ENCODE results near the gene MEPE. TPM values are rescaled to one million over a fixed set of nuclear protein-coding genes. Genes with fewer than 3 reads are reported as not detected.

The MEPE gene
- polyA plus RNA-seq, 1 donor from 2014 or later: not detected

GRCh38 chr4:87785731-87786509, 46.8 kb upstream of the MEPE start:
- Histone ChIP-seq H3F3A (ENCODE audit: insufficient read depth, low read length, poor library complexity, severe bottlenecking) (no peaks in the 10 kb centered on the region), H4K20me1 (ENCODE audit: insufficient read depth) (no peaks in the 10 kb centered on the region), H2AFZ (ENCODE audit: low read depth, low read length) (no peak overlapping the region), H3K36me3 (ENCODE audit: insufficient read depth, low read length) (no peaks in the 10 kb centered on the region), H3K9me2 (ENCODE audit: insufficient read depth, low read length) (no peaks in the 10 kb centered on the region), H3K9me3 (ENCODE audit: low read length) (no peaks in the 10 kb centered on the region), H3K79me2 (replicated peaks; ENCODE audit: insufficient read depth, low read length) (no peaks in the 10 kb centered on the region), H3K27me3 (ENCODE audit: insufficient read depth, low read depth, low read length) (no peaks in the 10 kb centered on the region), H3K4me2 (ENCODE audit: low read length) (no peak overlapping the region), H3K4me3 (ENCODE audit: low read length) (no peak overlapping the region), H3K27ac (ENCODE audit: low read length) (no peak overlapping the region), H3K9ac (ENCODE audit: low read length) (no peak overlapping the region)
- TF ChIP-seq REST (IDR thresholded peaks at IDR 0.05; ENCODE audit: borderline replicate concordance) (no peak), RAD21 (conservative IDR thresholded peaks at IDR 0.05) (no peak), SMC3 (conservative IDR thresholded peaks at IDR 0.05; ENCODE audit: poor library complexity) (no peak), CTCF (IDR thresholded peaks at IDR 0.05; ENCODE audit: poor library complexity, severe bottlenecking) (no peak), EP300 (conservative IDR thresholded peaks at IDR 0.05; ENCODE audit: poor library complexity, severe bottlenecking) (no peak), POLR2AphosphoS5 (IDR thresholded peaks at IDR 0.05) (no peak), MXI1 (conservative IDR thresholded peaks at IDR 0.05; ENCODE audit: poor library complexity, severe bottlenecking) (no peak), EZH2 (IDR thresholded peaks at IDR 0.05; ENCODE audit: borderline replicate concordance, insufficient read depth, low read length, poor library complexity, severe bottlenecking) (no peak), TAF1 (IDR thresholded peaks at IDR 0.05; ENCODE audit: low read depth) (no peak)

- no peaks in the 10 kb centered on the region for H3K9me2 ChIP-seq (ENCODE audit: insufficient read depth, low read length)
- H3K9ac ChIP-seq (ENCODE audit: low read length): no peak within 1 kb of the TSS
- no peaks in the 10 kb centered on the region for H3K9me3 ChIP-seq (ENCODE audit: low read length)
- H3K4me3 ChIP-seq (ENCODE audit: low read length): no peak within 1 kb of the TSS
- no peaks in the 10 kb centered on the region for H4K20me1 ChIP-seq (ENCODE audit: insufficient read depth)
- no peaks in the 10 kb centered on the region for H3K36me3 ChIP-seq (ENCODE audit: insufficient read depth, low read length)
- no peak within 1 kb of the TSS for H2AFZ ChIP-seq (ENCODE audit: low read depth, low read length)
- no peaks in the 10 kb centered on the region for H3K27me3 ChIP-seq (ENCODE audit: insufficient read depth, low read depth, low read length)
- no peak within 1 kb of the TSS for H3K4me2 ChIP-seq (ENCODE audit: low read length)
- H3K27ac ChIP-seq (ENCODE audit: low read length): no peak within 1 kb of the TSS
- no peaks in the 10 kb centered on the region for H3K79me2 ChIP-seq (replicated peaks; ENCODE audit: insufficient read depth, low read length)
- no peak for TF ChIP-seq SMC3 (conservative IDR thresholded peaks at IDR 0.05; ENCODE audit: poor library complexity)
- TF ChIP-seq TAF1 (IDR thresholded peaks at IDR 0.05; ENCODE audit: low read depth): no peak
- TF ChIP-seq POLR2AphosphoS5 (IDR thresholded peaks at IDR 0.05): no peak
- TF ChIP-seq EZH2 (IDR thresholded peaks at IDR 0.05; ENCODE audit: borderline replicate concordance, insufficient read depth, low read length, poor library complexity, severe bottlenecking): no peak
- no peak for TF ChIP-seq RAD21 (conservative IDR thresholded peaks at IDR 0.05)
- no peak for TF ChIP-seq EP300 (conservative IDR thresholded peaks at IDR 0.05; ENCODE audit: poor library complexity, severe bottlenecking)
- TF ChIP-seq MXI1 (conservative IDR thresholded peaks at IDR 0.05; ENCODE audit: poor library complexity, severe bottlenecking): no peak
- TF ChIP-seq CTCF (IDR thresholded peaks at IDR 0.05; ENCODE audit: poor library complexity, severe bottlenecking): no peak
- no peak for TF ChIP-seq REST (IDR thresholded peaks at IDR 0.05; ENCODE audit: borderline replicate concordance)
- no peaks in the 10 kb centered on the region for H3F3A ChIP-seq (ENCODE audit: insufficient read depth, low read length, poor library complexity, severe bottlenecking)
These were observed 33.3 kb upstream of the MEPE start, which contains the start of gene IBSP for GRCh38 chr4:87799301-87800113. Gene IBSP, plus strand, starts transcription at chr4:87799554. Its CDS starts 2,808 bp downstream, at chr4:87802362.
